Breast epithelium (tissue), 3 donors: ENCODE measurements around the gene NAT10.

Experiments used
- POLR2A ChIP-seq: fragments of 450-650 bp; IDR thresholded peaks from one replicate; pipeline ENCODE4 v1.6.1; 2016; ENCODE audit warnings: antibody characterized with exemption, mild to moderate bottlenecking, moderate library complexity
- POLR2AphosphoS5 ChIP-seq, 3 donors: sonication (generic); formaldehyde crosslinking; IDR thresholded peaks; one replicate each; pipeline ENCODE4 v1.6.1; 2017; ENCODE audit warnings: antibody characterized with exemption in 3 of 3
- TF ChIP-seq, protein P1 (sequence below), 3 donors: fragments of 450-650 bp; IDR thresholded peaks; one replicate each; pipeline ENCODE4 v1.5.1; 2016 to 2017; ENCODE audit warnings: antibody characterized with exemption in 3 of 3, mild to moderate bottlenecking in 3 of 3, moderate library complexity in 3 of 3

DNA sequence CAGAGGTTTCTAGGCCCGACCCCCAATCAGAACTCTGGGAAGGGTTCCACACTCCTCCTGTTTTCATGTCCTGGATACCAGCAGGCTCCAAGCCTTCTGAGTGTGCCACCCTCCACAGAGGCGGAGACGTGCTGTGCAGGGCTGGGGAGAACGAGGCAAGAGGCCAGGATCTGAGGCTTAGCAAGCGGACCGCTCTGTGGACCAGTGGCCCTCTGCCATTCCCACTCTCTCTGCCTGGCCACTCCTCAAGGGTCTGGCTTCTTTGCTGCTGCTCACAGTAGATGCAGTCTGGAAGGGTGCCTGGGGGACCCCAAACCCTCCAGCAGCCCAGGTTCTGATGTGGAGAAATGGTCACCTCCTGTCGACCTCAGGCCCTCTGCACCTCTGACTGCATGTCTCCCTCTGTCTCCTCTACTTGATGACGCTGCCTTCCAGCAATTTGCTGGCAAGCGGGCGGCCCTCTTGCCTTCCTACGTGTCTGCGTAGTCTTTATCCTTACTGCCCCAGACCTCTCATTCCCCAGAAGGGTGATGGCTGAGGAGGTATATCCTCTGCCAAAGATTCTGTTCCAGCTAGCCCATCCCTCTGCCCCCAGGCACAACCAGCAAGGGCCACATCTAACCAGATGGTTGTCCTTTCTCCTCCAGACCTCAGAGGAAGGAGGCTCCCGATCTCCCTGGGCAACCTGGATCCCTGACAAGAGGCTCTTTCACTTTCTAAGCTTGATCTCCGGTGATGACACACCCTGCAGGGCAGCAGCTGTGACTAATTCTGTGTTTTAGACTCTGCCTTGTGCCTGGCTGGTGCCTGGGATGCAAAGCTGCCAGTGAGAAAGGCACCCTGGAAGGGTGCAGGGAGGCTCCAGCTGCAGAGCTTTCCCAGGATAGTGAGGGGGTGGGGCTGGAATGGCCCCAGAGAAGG lies 87.3 kb downstream of the NAT10 start:
- TF ChIP-seq, protein P1, sequence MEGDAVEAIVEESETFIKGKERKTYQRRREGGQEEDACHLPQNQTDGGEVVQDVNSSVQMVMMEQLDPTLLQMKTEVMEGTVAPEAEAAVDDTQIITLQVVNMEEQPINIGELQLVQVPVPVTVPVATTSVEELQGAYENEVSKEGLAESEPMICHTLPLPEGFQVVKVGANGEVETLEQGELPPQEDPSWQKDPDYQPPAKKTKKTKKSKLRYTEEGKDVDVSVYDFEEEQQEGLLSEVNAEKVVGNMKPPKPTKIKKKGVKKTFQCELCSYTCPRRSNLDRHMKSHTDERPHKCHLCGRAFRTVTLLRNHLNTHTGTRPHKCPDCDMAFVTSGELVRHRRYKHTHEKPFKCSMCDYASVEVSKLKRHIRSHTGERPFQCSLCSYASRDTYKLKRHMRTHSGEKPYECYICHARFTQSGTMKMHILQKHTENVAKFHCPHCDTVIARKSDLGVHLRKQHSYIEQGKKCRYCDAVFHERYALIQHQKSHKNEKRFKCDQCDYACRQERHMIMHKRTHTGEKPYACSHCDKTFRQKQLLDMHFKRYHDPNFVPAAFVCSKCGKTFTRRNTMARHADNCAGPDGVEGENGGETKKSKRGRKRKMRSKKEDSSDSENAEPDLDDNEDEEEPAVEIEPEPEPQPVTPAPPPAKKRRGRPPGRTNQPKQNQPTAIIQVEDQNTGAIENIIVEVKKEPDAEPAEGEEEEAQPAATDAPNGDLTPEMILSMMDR (IDR thresholded peaks at IDR 0.05): no peak
- no peak for TF ChIP-seq POLR2A
- no peak for TF ChIP-seq POLR2AphosphoS5 (IDR thresholded peaks at IDR 0.05)
